KMS-11 (cell line): Measurements from ENCODE around the gene TBC1D9.

ENCODE experiments used
- H2AFZ ChIP-seq: fragments of 200-600 bp; sonication (generic); 2 replicates; pipeline ENCODE4 v1.6.1; 2016; ENCODE audit warnings: antibody characterized with exemption, mixed run types, low read depth
- H3K27ac ChIP-seq: fragments of 200-600 bp; sonication (generic); 2 replicates; pipeline ENCODE4 v1.6.1; 2016; ENCODE audit warnings: mild to moderate bottlenecking, mixed run types
- H3K27me3 ChIP-seq: fragments of 200-600 bp; sonication (generic); 2 replicates; pipeline ENCODE4 v1.6.1; 2017; ENCODE audit warnings: mild to moderate bottlenecking, low read depth, mixed run types, moderate library complexity; ENCODE audit not compliant: insufficient read depth
- H3K36me3 ChIP-seq: fragments of 200-600 bp; sonication (generic); 2 replicates; pipeline ENCODE4 v1.6.1; 2017; ENCODE audit warnings: mild to moderate bottlenecking, mixed run types; ENCODE audit not compliant: insufficient read depth
- H3K4me1 ChIP-seq: fragments of 200-600 bp; sonication (generic); 2 replicates; pipeline ENCODE4 v1.6.1; 2016; ENCODE audit warnings: mild to moderate bottlenecking, low read depth, mixed run types; ENCODE audit not compliant: poor library complexity, severe bottlenecking
- H3K4me2 ChIP-seq: fragments of 200-600 bp; sonication (generic); 2 replicates; pipeline ENCODE4 v1.7.0; 2016; ENCODE audit warnings: mild to moderate bottlenecking, mixed run types
- H3K4me3 ChIP-seq: fragments of 200-600 bp; sonication (generic); IDR thresholded peaks from 2 replicates; pipeline ENCODE4 v1.6.1; 2017; ENCODE audit warnings: low read depth, low read length, mixed read lengths; ENCODE audit not compliant: insufficient read depth
- H3K79me2 ChIP-seq: fragments of 200-600 bp; sonication (generic); 2 replicates; pipeline ENCODE4 v1.6.1; 2016; ENCODE audit warnings: low read depth, mixed run types; ENCODE audit not compliant: insufficient read depth
- H3K9ac ChIP-seq: fragments of 200-600 bp; sonication (generic); 2 replicates; pipeline ENCODE4 v1.6.1; 2016; ENCODE audit warnings: mild to moderate bottlenecking, mixed run types
- H4K20me1 ChIP-seq: fragments of 200-600 bp; sonication (generic); 2 replicates; pipeline ENCODE4 v1.6.1; 2016; ENCODE audit warnings: mild to moderate bottlenecking, mixed run types; ENCODE audit not compliant: insufficient read depth
- CTCF ChIP-seq: fragments of 200-600 bp; sonication (generic); conservative IDR thresholded peaks from 2 replicates; pipeline ENCODE4 v1.6.1; 2017; ENCODE audit warnings: low read depth, mild to moderate bottlenecking, antibody characterized with exemption, low read length, moderate library complexity, mixed read lengths

The TBC1D9 gene

DNA sequence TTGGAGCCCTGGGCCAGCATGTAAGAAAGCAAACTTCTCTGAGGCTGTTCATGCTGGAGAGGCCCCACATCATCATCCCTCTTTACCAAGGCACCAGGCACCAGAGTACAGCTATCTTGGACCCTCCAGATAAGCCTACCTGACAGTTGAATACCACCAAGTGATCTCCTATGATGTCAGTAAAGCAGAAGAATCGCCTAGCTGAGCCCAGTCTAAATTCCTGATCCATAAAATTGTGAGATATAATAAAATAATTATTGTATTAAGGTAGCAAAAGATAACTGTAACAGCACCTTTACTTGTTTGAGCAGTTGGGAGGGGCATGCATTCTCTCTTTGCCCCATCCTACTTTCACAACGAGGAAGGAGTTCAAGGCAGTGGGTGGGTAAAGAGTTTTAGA, 184.6 kb downstream of the TBC1D9 start:
- Histone ChIP-seq H3K9ac (no peak overlapping the region), H3K36me3 (no peaks in the 10 kb centered on the region), H4K20me1 (no peaks in the 10 kb centered on the region), H3K27me3 (no peaks in the 10 kb centered on the region), H3K4me3 (no peak overlapping the region), H3K4me1 (no peaks in the 10 kb centered on the region), H2AFZ (no peak overlapping the region), H3K27ac (no peak overlapping the region), H3K4me2 (no peak overlapping the region), H3K79me2 (no peaks in the 10 kb centered on the region)
- TF ChIP-seq CTCF, result no peak
